Adipose tissue (tissue), 3 donors: ENCODE data around the gene RAB8A. TPM values are rescaled to one million over a fixed set of nuclear protein-coding genes. Genes with fewer than 3 reads are reported as not detected.
"Not testable (repeated sequence)": the region's sequence is repeated elsewhere in the genome, so short reads cannot be mapped to it uniquely, and the experiment has no call there.

Experiments
- H3K27ac ChIP-seq: one replicate; pipeline ENCODE4 v1.5.1; 2013; ENCODE audit warnings: low read depth, low read length
- WGBS, 3 donors: extraction: QIAGEN DNeasy Blood & Tissue Kit; methylation state at CpG; one replicate each; pipeline ENCODE4 v1.1.7; 2013; 5-methylcytosine and 5-hydroxymethylcytosine counted together
- polyA plus RNA-seq, 3 donors: library from polyadenylated mRNA; stranded (reverse); fragments of 200-250 nt; gene quantifications; one replicate each; pipeline ENCODE4 v1.2.3, GENCODE V29; 2013
- donor health status: healthy with polysubstance abuse.
- donor health status: Bipolar disorder and iron deficiency.
- donor health status: healthy.

The RAB8A gene
- polyA plus RNA-seq, 3 donors = 20.8 to 31.9 (median 27.8) TPM

DNA sequence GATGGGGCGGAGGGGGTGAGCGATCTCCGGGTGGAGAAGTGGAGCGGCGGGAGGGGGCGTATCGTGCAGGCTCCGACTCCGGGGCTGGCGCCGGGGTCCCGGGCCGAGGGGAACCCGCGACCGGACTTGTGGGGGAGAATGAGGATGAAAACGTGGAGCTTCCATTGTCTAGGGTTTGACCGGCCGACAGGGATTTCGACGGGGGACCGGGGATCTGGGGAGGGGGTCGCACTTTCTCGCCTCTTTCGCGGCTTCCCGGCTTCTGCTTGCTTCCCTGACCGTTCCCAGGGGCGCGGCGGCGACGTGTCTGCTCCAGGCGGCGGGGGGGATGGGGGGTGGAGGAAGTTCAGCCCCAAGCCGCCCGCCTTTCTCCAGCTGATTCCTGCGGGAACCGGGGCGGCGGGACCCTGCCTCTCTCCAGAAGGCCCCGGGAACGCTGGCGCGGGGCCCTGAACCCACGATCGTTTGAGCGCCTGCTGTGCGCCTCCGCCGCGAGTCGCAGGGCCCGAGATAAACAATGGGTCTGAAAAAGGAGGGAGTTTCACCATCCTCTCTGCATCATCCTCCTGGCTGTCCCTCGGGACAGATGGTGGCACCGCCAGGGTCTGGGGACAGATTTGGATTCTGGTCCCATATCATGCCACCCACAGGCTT is 34.6 kb upstream of the RAB8A start:
- peak overlapping the region; percentile 85 for H3K27ac ChIP-seq
- 0 to 1% (median 0%) methylated on average over 35 to 56 of the region's 56 CpGs for WGBS, 3 donors

DNA sequence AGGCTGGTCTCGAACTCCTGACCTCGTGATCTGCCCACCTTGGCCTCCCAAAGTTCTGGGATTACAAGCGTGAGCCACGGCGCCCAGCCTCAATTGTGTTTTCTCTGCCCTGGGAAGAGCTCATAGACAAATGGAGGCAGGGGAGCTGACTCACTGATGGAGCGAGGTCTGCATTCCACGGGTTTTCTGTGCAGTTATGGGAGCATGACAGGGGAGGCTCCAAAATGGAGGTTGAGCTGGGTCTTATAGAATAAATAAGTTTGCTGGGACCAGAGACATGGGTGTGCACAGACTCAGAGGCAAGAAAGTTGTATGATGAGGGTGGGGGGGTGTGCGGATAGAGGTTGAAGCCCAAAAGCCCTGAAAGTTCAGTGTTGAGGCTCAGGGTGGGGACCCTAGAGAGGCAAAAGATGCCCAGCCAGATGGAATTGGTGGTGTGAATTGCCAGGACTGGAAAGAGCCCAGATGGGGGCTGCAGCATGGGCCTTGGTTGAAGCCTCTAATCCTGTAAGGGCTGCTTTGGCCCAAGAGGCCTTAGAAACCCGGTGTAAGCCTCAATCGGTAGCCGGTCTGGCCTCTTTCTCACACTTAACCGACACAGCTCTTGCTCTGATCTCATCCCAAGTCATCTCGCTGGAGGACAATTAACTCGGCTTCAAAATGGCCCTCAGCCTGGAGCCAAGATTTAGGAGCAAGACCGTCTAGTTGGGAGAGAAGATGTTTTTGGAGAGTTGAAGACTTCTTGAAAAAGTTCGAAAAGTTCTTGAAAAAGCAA is 33.5 kb upstream of the RAB8A start:
- 23 to 63% (median 26%) methylated on average over 16 of the region's 16 CpGs for WGBS, 3 donors

DNA sequence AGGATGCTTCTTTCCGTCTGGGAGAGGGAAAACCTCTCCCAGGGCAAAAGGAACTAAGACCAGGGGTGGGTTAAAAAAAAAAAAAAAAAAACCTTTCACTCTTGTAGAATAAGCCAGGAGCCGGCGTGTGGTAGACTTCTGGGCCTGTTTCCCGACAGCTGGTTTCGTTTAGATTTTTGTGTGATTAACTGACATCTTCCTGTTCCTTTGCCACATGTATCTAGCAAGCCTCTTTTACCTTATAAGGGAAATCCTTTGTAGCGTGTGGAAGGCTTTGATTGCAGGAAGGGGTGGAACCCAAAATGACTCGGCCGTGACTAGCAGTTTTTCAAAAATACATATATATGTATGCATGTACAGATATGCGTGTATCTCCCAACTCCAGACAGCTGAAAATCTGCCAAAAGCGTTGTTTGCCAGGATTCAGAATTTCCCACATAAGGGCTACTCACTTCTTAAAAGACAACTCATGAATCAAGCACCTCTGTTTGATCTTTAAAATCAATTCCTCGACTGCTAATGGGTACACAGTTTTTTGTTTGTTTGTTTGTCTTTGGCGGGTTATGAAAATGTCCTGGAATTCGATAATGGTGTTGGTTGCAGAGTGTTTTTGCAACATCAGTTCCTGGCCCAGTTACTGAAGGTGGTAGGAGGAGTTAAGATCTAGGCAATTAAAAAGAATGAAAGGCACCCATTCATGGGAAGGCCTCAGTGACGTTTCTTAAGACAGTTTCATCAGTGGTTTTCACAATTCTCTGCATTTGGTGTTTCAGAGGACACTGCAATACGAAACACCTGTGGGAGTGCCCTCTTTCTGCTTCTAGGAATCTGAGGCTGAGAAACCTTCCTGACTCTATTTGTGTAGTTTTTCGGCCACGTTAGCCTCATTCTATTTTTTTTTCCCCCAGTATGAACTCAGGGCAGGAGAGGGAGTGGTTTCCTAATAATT is 32.7 kb upstream of the RAB8A start:
- peak overlapping the region; percentile 76 for H3K27ac ChIP-seq
- whole genome bisulfite sequencing, 3 donors = 5 to 20% (median 5%) methylated on average over 17 of the region's 17 CpGs

More for the DNA sequence above, 33.5 kb upstream of the RAB8A start:
- H3K27ac ChIP-seq = peak overlapping the region; percentile 76

DNA sequence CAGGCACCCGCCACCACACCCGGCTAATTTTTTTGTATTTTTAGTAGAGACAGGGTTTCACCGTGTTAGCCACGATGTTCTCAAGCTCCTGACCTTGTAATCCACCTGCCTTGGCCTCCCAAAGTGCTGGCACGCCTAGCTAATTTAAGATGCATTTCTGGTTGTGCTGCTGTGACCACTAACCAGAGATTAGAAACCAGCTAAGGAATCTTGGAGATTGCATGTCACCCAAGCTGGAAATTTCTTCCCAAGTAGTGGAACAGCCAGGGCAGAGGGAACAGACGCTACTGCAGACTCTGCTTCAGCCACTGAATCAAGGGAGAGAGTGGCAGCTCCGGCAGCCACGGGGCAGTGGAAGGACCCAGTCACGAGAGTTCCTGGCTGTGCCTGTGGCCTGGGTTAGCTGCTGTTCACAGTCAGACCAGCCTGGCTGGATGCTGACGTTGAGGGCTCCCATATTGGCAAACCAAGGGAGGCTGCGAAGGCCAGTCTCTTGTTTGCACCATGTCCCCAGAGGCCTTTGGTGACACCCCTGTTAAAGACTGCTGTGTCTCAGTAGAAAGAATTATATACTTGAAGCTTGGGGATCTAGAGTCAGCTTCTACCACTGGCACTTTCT is 27.5 kb upstream of the RAB8A start:
- WGBS, 3 donors = 90 to 93% (median 92%) methylated on average over 11 of the region's 11 CpGs
- no peak overlapping the region for H3K27ac ChIP-seq

DNA sequence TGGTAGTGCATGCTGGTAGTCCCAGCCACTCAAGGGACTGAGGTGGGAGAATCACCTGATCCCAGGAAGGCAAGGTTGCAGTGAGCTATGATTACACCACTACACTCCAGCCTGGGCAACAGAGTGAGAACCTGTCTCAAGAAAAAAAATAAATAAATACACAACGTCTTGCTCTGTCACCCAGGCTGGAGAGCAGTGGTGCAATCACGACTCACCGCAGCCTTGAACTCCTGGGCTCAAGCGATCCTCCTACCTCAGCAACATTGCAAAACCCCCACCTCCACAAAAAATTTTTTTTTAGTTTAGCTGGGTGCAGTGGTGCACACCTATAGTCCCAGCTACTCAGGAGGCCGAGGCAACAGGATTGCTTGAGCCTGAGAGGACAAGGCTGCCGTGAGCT is 26.6 kb upstream of the RAB8A start:
- H3K27ac ChIP-seq = no peak overlapping the region
- 57 to 83% (median 66%) methylated on average over 6 of the region's 6 CpGs for WGBS, 3 donors

DNA sequence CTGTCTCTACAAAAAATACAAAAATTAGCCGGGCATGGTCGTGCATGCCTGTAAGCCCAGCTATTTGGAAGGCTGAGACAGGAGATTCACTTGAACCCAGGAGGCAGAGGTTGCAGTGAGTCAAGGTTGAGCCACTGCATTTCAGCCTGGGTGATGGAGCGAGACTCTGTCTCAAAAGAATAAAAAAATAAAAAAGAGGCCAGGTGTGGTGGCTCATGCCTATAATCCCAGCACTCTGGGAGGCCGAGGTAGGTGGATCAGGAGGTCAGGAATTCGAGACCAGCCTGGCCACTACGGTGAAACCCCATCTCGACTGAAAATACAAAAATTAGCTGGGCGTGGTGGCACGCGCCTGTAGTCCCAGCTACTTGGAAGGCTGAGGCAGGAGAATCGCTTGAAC is 24.3 kb upstream of the RAB8A start:
- H3K27ac ChIP-seq = not testable (repeated sequence)
- WGBS, 3 donors = 91 to 92% (median 91%) methylated on average over 11 of the region's 11 CpGs

- H3K27ac ChIP-seq = no peak overlapping the region
- 77 to 83% (median 80%) methylated on average over 12 of the region's 12 CpGs for WGBS, 3 donors
Measured at GRCh38 chr19:16087940-16088339, 23.7 kb upstream of the RAB8A start.

DNA sequence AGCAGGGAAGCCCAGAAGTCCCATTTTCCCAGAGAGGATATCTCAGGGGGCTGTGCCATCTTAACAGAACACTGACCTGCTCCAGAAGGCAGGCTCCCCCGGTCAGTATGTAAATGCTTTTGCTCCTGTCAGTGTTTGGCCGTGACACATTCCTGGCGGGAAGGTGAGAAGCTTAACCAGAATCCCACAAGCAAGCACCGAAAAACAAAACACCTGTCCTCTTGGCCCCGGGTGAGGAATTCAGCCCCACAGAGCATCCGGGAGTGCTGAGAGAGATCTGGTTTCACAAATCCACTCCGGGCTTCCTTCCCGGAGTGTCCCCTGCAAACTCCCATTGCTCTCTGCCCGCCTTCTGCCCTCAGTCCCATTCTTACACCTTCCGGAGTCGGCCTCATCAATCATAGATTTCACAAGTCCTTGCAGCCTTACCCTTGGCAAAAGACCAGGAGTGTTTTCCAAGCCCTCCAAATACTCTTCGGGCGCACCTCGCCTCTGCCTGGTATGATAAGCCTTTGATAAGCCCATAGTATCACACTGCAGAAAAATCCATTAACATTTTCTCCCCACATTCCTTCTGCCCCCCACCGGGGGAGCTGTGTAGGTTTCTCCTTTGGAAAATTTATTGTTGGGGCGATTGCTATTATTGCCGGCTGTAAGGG is 23.2 kb upstream of the RAB8A start:
- H3K27ac ChIP-seq = no peak overlapping the region
- 65 to 68% (median 65%) methylated on average over 17 of the region's 17 CpGs for WGBS, 3 donors

DNA sequence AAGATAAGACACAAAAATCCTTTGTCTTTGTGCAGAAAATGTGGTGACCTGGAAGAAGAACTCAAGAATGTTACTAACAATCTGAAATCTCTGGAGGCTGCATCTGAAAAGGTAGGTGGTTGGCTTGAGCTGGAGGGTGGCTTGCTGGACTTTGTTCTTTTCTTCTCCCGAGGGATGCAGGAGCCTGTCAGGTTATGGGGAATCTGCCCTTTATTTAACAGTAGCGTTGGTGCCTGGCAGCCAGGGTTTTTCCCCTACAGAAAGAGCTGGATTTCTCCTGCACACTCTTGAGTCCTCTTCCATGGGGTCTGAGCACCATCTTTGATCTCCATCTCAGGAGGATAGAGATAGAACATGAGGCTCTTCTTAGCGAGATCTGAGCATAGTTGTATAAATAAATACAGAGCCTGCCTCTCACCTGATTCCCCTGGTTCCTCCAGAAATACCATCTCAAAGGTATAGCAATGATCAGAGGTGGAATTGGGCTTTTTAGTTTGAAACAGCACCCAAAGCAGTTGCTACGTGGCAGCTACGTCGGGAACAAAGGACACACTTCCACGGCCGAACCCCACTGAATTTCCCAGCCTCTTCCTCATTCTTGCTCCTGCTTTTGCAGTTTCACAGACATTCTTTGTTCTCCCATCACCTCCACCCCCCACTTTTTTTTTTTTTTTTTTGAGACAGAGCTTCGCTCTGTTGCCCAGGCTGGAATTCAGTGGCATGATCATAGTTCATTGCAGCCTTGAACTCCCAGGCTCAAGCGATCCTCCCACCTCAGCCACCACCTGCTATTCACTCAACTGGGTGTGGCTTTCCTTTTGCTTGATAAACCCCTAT is 22.5 kb upstream of the RAB8A start:
- WGBS, 3 donors = 65 to 85% (median 83%) methylated on average over 10 of the region's 10 CpGs

GRCh38 chr19:16091546-16092475 is 19.9 kb upstream of the RAB8A start:
- H3K27ac ChIP-seq = no peak overlapping the region
- WGBS, 3 donors = 92 to 96% (median 95%) methylated on average over 13 of the region's 13 CpGs

More for the DNA sequence above, 22.5 kb upstream of the RAB8A start:
- no peak overlapping the region for H3K27ac ChIP-seq

- no peak overlapping the region for H3K27ac ChIP-seq
- 74 to 81% (median 76%) methylated on average over 10 of the region's 10 CpGs for WGBS, 3 donors
Measured at GRCh38 chr19:16094360-16095070, 17.2 kb upstream of the RAB8A start.

DNA sequence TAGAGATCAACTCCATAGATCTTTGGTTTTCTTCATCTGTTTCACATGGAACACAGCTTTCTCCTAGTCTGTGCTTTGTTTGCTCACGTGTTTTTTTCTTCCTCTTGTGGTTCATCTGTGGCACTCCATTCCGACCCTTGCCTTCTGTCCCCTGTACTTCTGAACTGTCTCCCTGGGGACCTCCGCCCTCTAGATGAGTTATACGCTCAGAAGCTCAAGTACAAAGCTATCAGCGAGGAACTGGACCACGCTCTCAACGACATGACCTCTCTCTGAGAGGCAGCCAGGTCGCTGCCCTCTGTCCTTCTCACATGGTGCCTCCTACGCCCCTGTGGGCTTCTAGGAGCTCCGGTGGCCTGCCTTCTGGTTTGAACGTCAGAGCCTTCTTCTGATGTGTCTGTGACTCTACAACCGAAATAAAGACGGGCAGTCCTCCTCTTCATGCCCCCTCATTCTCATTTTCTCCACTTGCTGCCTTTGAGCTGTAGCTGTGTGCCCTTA is 16.6 kb upstream of the RAB8A start:
- WGBS, 3 donors = 72 to 88% (median 77%) methylated on average over 13 of the region's 13 CpGs
- no peak overlapping the region for H3K27ac ChIP-seq

GRCh38 chr19:16096280-16096855 is 15.3 kb upstream of the RAB8A start:
- no peak overlapping the region for H3K27ac ChIP-seq
- 75 to 83% (median 80%) methylated on average over 10 of the region's 10 CpGs for WGBS, 3 donors

DNA sequence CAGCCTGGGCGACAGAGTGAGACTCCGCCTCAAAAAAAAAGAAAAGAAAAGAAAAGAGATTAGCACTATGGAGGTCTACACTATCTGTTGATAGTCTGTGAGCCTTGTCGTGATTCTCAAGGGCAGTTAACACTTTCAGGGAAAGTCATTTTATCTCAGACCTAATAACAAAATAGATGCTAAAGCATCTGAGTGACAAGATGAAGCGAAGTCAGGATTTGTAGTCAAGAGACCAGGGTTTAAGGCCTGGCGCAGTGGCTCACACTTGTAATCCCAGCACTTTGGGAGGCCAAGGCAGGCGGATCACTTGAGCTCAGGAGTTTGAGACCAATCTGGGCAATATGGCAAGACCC is 13.3 kb upstream of the RAB8A start:
- 71 to 89% (median 89%) methylated on average over 6 of the region's 6 CpGs for WGBS, 3 donors
- no peak overlapping the region for H3K27ac ChIP-seq

GRCh38 chr19:16098821-16099220 is 12.9 kb upstream of the RAB8A start:
- WGBS, 3 donors = 94 to 96% (median 95%) methylated on average over 6 of the region's 6 CpGs
- no peak overlapping the region for H3K27ac ChIP-seq
